HEK293 (cell line): ENCODE data around the gene ARFIP2.
A peak's percentile ranks its signal among the peaks of the same experiment; 100 is the strongest.

Source experiments
- ATF2 ChIP-seq: fragments of 450-650 bp; formaldehyde crosslinking; IDR thresholded peaks from 2 replicates; pipeline ENCODE4 v1.5.1; 2016; ENCODE audit warnings: missing biosample characterization, missing genetic modification characterization, low read depth
- HOXA7 ChIP-seq: sonication (generic); formaldehyde crosslinking; IDR thresholded peaks from 2 replicates; pipeline ENCODE4 v1.8.1; 2022; ENCODE audit warnings: missing genetic modification reagents, borderline replicate concordance
- KLF1 ChIP-seq: fragments of 450-650 bp; formaldehyde crosslinking; IDR thresholded peaks from 2 replicates; pipeline ENCODE4 v1.5.1; 2016; ENCODE audit warnings: missing biosample characterization, missing genetic modification characterization
- MYNN ChIP-seq: fragments of 450-650 bp; formaldehyde crosslinking; IDR thresholded peaks from 2 replicates; pipeline ENCODE4 v1.5.1; 2016; ENCODE audit warnings: missing biosample characterization, missing genetic modification characterization, borderline replicate concordance
- SCRT2 ChIP-seq: fragments of 450-650 bp; formaldehyde crosslinking; IDR thresholded peaks from 2 replicates; pipeline ENCODE4 v1.5.1; 2016; ENCODE audit warnings: missing biosample characterization, missing genetic modification characterization
- TRIM28 ChIP-seq: IDR thresholded peaks from 2 replicates; pipeline ENCODE4 v1.6.1; 2011; ENCODE audit warnings: low read length, control low read depth, borderline replicate concordance
- YY2 ChIP-seq: fragments of 450-650 bp; formaldehyde crosslinking; IDR thresholded peaks from 2 replicates; pipeline ENCODE4 v1.5.1; 2016; ENCODE audit warnings: missing biosample characterization, missing genetic modification characterization
- ZBTB17 ChIP-seq: fragments of 450-650 bp; formaldehyde crosslinking; IDR thresholded peaks from 2 replicates; pipeline ENCODE4 v1.5.1; 2016; ENCODE audit warnings: missing biosample characterization, missing genetic modification characterization
- ZBTB20 ChIP-seq: fragments of 450-650 bp; formaldehyde crosslinking; IDR thresholded peaks from 2 replicates; pipeline ENCODE4 v1.5.1; 2016; ENCODE audit warnings: missing biosample characterization, missing genetic modification characterization
- ZBTB21 ChIP-seq: fragments of 450-650 bp; formaldehyde crosslinking; IDR thresholded peaks from 2 replicates; pipeline ENCODE4 v1.5.1; 2017; ENCODE audit warnings: missing biosample characterization, missing genetic modification characterization
- ZNF132 ChIP-seq: fragments of 450-650 bp; formaldehyde crosslinking; IDR thresholded peaks from 2 replicates; pipeline ENCODE4 v1.5.1; 2017; ENCODE audit warnings: missing biosample characterization, missing genetic modification characterization, borderline replicate concordance
- ZNF16 ChIP-seq: fragments of 450-650 bp; formaldehyde crosslinking; IDR thresholded peaks from 2 replicates; pipeline ENCODE4 v1.5.1; 2016; ENCODE audit warnings: low read depth, missing biosample characterization, missing genetic modification characterization
- ZNF280D ChIP-seq: fragments of 450-650 bp; formaldehyde crosslinking; IDR thresholded peaks from 2 replicates; pipeline ENCODE4 v1.5.1; 2016; ENCODE audit warnings: missing biosample characterization, missing genetic modification characterization
- ZNF335 ChIP-seq: fragments of 450-650 bp; formaldehyde crosslinking; conservative IDR thresholded peaks from 2 replicates; pipeline ENCODE4 v1.5.1; 2016; ENCODE audit warnings: missing biosample characterization, missing genetic modification characterization
- ZNF341 ChIP-seq: fragments of 450-650 bp; formaldehyde crosslinking; IDR thresholded peaks from 2 replicates; pipeline ENCODE4; 2016; ENCODE audit warnings: low read depth, missing biosample characterization, missing genetic modification characterization
- ZNF398 ChIP-seq: fragments of 450-650 bp; formaldehyde crosslinking; IDR thresholded peaks from 2 replicates; pipeline ENCODE4 v1.5.1; 2017; ENCODE audit warnings: missing biosample characterization, missing genetic modification characterization
- ZNF501 ChIP-seq: fragments of 450-650 bp; formaldehyde crosslinking; IDR thresholded peaks from 2 replicates; pipeline ENCODE4 v1.5.1; 2016; ENCODE audit warnings: missing biosample characterization, missing genetic modification characterization
- ZNF529 ChIP-seq: fragments of 450-650 bp; formaldehyde crosslinking; IDR thresholded peaks from 2 replicates; pipeline ENCODE4 v1.5.1; 2017; ENCODE audit warnings: missing genetic modification characterization, missing biosample characterization; ENCODE audit not compliant: insufficient replicate concordance
- ZNF571 ChIP-seq: fragments of 450-650 bp; formaldehyde crosslinking; IDR thresholded peaks from 2 replicates; pipeline ENCODE4 v1.5.0; 2017; ENCODE audit warnings: missing biosample characterization, missing genetic modification characterization
- ZNF596 ChIP-seq: fragments of 450-650 bp; IDR thresholded peaks from 2 replicates; pipeline ENCODE4 v1.5.0; 2018; ENCODE audit warnings: missing biosample characterization, mild to moderate bottlenecking, missing genetic modification characterization, moderate library complexity
- ZNF600 ChIP-seq: fragments of 450-650 bp; formaldehyde crosslinking; IDR thresholded peaks from 2 replicates; pipeline ENCODE4 v1.5.1; 2016; ENCODE audit warnings: missing biosample characterization, missing genetic modification characterization
- ZNF629 ChIP-seq: fragments of 450-650 bp; formaldehyde crosslinking; IDR thresholded peaks from 2 replicates; pipeline ENCODE4 v1.5.1; 2017; ENCODE audit warnings: missing biosample characterization, missing genetic modification characterization
- ZNF837 ChIP-seq: fragments of 450-650 bp; formaldehyde crosslinking; IDR thresholded peaks from 2 replicates; pipeline ENCODE4 v1.5.1; 2016; ENCODE audit warnings: missing biosample characterization, missing genetic modification characterization
- TF ChIP-seq, protein P1 (sequence below): IDR thresholded peaks from 2 replicates; pipeline ENCODE4 v1.6.1; 2011; ENCODE audit warnings: mild to moderate bottlenecking, low read depth, low read length, borderline replicate concordance
- TF ChIP-seq, protein P2 (sequence below): fragments of 450-650 bp; formaldehyde crosslinking; IDR thresholded peaks from 2 replicates; pipeline ENCODE4 v1.5.1; 2016; ENCODE audit warnings: missing biosample characterization, missing genetic modification characterization
- TF ChIP-seq, protein P3 (sequence below): fragments of 450-650 bp; formaldehyde crosslinking; optimal IDR thresholded peaks from 2 replicates; pipeline ENCODE3; 2016; ENCODE audit warnings: missing biosample characterization, mild to moderate bottlenecking, missing genetic modification characterization

ARFIP2 gene

GRCh38 chr11:6481012-6481923, at the start of gene ARFIP2, which contains the start of gene TIMM10B (continued):
- TF ChIP-seq ZNF629: peak; percentile 98
- TF ChIP-seq ZNF837 (tag by site-specific recombination): no peak
- no peak for TF ChIP-seq ZNF571 (tag by site-specific recombination)
- TF ChIP-seq SCRT2 (tag by site-specific recombination): 0 out of 2 replicates have a peak, but pooled peaks have one; percentile 51
- peak; percentile 61 for TF ChIP-seq ZNF501 (tag by site-specific recombination)
- no peak for TF ChIP-seq ZNF529 (tag by site-specific recombination)
- TF ChIP-seq ZBTB21 (tag by site-specific recombination): peak; percentile 93
- TF ChIP-seq, protein P1, sequence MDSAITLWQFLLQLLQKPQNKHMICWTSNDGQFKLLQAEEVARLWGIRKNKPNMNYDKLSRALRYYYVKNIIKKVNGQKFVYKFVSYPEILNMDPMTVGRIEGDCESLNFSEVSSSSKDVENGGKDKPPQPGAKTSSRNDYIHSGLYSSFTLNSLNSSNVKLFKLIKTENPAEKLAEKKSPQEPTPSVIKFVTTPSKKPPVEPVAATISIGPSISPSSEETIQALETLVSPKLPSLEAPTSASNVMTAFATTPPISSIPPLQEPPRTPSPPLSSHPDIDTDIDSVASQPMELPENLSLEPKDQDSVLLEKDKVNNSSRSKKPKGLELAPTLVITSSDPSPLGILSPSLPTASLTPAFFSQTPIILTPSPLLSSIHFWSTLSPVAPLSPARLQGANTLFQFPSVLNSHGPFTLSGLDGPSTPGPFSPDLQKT: peak; percentile 73; the same call in 1 of the 2 replicates
- TF ChIP-seq, protein P2, sequence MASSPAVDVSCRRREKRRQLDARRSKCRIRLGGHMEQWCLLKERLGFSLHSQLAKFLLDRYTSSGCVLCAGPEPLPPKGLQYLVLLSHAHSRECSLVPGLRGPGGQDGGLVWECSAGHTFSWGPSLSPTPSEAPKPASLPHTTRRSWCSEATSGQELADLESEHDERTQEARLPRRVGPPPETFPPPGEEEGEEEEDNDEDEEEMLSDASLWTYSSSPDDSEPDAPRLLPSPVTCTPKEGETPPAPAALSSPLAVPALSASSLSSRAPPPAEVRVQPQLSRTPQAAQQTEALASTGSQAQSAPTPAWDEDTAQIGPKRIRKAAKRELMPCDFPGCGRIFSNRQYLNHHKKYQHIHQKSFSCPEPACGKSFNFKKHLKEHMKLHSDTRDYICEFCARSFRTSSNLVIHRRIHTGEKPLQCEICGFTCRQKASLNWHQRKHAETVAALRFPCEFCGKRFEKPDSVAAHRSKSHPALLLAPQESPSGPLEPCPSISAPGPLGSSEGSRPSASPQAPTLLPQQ (tag by site-specific recombination): peak; percentile 53; the same call in 1 of the 2 replicates
- TF ChIP-seq ZBTB20 (tag by site-specific recombination): peak; percentile 21; the same call in 1 of the 2 replicates
- TF ChIP-seq ATF2: no peak
- TF ChIP-seq ZBTB17 (tag by site-specific recombination): peak; percentile 96
- no peak for TF ChIP-seq ZNF596 (tag by site-specific recombination)
- no peak for TF ChIP-seq ZNF16
- TF ChIP-seq HOXA7 (CRISPR knock-in tag): no peak
- TF ChIP-seq ZNF600 (tag by site-specific recombination): peak; percentile 62; the same call in 1 of the 2 replicates
- no peak for TF ChIP-seq ZNF280D (tag by site-specific recombination)
- TF ChIP-seq ZNF335 (tag by site-specific recombination): peak; percentile 82
- no peak for TF ChIP-seq ZNF398 (tag by site-specific recombination)
- peak; percentile 30; the same call in 1 of the 2 replicates for TF ChIP-seq KLF1
- no peak for TF ChIP-seq ZNF132 (tag by site-specific recombination)
- TF ChIP-seq YY2 (tag by site-specific recombination): no peak
- no peak for TF ChIP-seq MYNN (tag by site-specific recombination)
- TF ChIP-seq ZNF341 (tag by site-specific recombination): peak; percentile 65
- peak; percentile 50; the same call in 1 of the 2 replicates for TF ChIP-seq TRIM28
- TF ChIP-seq, protein P3, sequence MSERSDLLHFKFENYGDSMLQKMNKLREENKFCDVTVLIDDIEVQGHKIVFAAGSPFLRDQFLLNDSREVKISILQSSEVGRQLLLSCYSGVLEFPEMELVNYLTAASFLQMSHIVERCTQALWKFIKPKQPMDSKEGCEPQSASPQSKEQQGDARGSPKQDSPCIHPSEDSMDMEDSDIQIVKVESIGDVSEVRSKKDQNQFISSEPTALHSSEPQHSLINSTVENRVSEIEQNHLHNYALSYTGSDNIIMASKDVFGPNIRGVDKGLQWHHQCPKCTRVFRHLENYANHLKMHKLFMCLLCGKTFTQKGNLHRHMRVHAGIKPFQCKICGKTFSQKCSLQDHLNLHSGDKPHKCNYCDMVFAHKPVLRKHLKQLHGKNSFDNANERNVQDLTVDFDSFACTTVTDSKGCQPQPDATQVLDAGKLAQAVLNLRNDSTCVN (tag by site-specific recombination): peak; percentile 41
